Effector CD8-positive, alpha-beta T cell (primary cell): ENCODE measurements around the gene PHYKPL.

ENCODE experiments used
- DNase-seq: peaks from one replicate; lab custom pipeline; 2025; lab: John Stamatoyannopoulos, UW

PHYKPL gene

DNA sequence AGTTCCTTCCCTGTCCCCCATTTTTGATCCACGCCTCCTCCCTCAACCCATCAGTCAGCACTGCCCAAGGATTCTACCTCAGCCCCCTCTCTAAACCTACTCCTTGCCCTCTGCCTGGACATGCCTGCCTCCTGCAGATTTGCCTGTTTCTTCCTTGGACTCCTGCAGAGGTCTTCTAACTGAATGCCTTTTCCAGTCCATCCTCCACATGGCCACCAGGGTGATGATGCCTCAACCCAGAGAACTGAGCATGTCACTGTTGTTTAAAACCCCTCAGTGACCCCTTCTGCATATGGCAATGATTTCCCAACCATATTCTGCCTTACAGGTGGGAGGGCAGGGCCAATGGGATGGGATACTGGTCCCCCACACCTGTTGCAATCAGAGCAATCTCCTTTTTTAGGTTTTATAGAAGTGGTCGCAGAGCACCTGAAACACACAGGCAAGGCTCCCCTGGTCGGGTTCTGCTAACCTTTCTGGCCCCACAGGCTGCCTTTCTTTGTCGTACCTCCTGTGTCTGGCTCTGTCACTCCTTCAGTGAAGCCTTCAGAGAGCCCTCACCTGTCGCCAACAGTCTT, 9.3 kb downstream of the PHYKPL start:
- DNase-seq: no peak

DNA sequence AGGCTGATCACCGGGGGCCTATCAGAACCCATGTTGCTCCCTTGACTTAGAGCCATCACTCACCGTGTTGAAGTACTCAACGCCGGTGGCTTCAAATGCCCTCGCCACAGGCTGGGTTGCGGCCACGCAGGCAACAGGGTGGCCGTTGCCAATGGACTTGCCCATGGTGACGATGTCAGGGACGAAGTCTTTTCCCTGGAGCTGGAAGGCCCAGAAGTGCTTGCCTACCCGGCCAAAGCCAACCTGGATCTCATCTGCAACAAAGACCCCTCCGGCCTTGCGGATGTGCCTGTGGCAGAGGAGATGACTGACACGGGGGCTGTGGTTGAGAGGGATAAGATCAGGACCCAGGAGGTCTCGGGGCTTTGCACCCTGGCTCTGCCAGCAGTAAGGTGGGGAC, 10.3 kb downstream of the PHYKPL start:
- DNase-seq: no peak

GRCh38 chr5:178221853-178222252, 10.7 kb downstream of the PHYKPL start:
- no peak for DNase-seq

- DNase-seq: no peak
These were observed 11.3 kb downstream of the PHYKPL start for GRCh38 chr5:178221282-178221681.

DNA sequence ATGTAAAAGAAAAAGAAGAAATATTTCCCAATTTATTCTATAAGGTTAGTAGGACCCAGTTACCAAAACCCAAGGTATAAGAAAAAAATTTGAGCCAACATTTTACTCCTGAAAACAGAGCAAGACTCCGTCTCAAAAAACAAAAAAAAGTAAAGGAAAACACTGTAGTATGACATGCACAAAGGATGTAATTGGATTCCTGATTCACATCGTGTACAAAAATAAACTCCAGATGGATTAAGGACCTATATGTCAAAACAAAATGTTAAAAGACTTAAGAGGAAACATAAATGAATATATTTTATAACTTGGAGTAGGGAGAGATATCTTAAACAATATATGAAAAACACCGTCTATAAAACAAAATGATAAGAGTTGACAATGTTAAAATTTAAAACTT, 13.8 kb downstream of the PHYKPL start:
- no peak for DNase-seq

DNA sequence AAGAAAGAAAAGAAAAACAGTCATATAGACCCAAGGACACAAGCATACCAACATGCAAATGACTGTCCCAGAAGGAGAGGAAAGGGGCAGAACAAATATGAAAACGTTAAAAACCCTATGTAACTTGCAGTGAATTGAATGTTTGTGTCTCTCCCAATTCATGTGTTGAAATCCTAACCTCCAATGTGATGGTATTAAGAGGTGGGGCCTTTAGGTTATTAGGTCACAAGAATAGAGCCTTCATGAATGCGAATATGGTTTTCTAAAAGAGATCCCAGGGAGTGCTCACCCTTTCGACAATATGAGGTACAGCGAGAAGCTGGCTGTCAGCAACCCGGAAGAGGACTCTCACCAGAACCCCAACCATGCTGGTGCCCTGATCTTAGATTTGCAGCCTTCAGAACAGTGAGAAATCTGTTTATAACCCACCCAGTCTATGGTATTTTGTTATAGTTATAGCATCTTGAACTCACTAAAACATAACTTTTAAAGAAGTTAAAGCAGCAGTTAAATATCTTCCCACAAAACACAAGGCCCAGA, 14.3 kb downstream of the PHYKPL start:
- DNase-seq: no peak

DNA sequence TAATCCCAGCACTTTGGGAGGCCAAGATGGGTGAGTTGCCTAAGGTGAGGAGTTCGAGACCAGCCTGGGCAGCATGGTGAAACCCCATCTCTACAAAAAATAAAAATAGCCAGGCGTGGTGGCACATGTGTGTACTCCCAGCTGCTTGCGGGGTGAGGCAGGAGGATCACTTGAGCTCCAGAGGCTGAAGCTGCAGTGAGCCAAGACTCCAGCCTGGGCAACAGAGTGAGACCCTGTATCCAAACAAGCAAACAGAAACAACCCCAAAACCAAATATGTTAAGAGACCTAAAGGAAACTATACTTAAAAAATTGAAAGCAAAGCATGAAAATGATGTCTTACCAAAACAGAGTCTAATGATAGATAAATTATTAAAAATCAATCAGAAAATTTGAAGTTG, 15.8 kb downstream of the PHYKPL start:
- DNase-seq: no peak

DNA sequence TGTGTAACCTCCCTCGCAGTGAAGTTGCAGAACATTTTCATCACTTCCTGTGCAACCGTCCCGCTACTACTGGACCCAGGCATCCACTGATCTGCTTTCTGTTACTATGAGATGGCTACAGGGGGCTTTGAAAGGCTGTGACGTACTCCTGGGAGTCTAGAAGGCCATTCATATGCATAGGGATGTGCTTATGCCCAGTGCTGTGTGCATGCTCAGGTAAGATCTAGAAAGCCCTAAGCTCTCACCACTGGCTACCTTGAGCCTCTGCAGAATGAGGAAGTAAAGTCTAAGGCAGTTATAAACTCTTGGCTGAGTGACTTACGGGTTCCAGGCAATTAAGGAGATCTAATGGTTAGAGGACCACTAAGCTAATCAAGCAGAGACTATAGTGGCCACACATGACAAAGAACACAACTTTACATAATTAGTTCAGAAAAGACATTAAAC, 16.5 kb downstream of the PHYKPL start:
- no peak for DNase-seq

GRCh38 chr5:178215280-178216002, 17.2 kb downstream of the PHYKPL start:
- no peak for DNase-seq

GRCh38 chr5:178214160-178214803, 18.3 kb downstream of the PHYKPL start:
- no peak for DNase-seq

GRCh38 chr5:178213748-178214151, 18.9 kb downstream of the PHYKPL start:
- DNase-seq: no peak

GRCh38 chr5:178213003-178213461, 19.6 kb downstream of the PHYKPL start:
- no peak for DNase-seq

- DNase-seq: no peak
These were observed 20.2 kb downstream of the PHYKPL start for GRCh38 chr5:178212241-178213002.

- DNase-seq: no peak
These were observed 21.2 kb downstream of the PHYKPL start for GRCh38 chr5:178211095-178212048.

DNA sequence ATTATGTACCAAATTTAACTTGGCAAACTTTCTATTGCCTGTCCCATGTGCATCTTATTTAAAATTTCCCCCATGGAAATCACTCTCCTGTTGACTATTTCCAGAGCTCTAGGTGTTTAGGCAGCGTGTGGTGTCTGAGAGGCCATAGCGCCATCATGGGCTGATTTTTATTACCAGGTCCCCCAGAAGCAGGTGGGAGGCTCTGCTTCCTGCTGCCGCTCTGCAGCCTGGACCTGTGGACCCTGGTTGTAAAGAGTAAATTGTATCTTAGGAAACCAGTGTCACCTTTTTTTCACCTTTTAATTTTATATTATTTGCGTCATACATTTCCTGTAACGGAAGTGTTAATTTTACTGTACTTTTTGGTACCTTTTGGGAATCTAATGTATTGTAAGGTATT, 21.9 kb downstream of the PHYKPL start:
- no peak for DNase-seq

GRCh38 chr5:178210073-178210535, 22.5 kb downstream of the PHYKPL start:
- no peak for DNase-seq

GRCh38 chr5:178209334-178210072, 23.1 kb downstream of the PHYKPL start:
- DNase-seq: no peak

DNA sequence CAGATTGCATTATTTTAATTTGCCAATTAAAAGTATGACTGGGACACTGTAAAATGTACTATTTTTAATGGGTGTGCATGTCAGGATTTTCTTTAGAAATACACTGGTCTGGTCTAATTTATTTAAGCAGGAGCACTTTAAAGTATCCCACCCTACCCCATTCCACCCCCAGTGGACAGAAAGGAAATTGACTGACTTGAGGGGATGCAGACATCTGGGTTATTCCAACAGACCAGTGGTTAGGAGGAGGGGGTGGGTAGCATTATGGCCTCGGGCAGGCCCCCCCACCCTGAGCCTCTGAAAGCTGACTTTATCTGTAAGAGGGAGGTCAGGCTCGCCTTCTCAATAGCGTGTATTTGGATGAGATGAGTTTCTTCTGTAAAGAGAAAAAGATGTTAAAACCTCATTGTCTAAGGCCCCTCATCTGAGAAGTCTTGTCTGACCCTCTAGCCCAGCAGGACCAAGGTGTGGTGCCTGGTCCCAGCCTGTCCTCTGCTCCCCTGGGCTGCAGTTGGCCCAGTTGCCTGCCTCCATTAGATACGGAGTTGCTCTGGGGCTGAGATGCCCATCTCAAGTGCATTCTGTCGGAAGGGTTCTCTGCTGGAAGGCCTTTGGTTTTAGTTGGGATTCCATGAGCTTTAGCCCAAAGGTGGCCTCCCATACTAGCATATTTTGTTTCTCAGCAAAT, 23.9 kb downstream of the PHYKPL start:
- no peak for DNase-seq

DNA sequence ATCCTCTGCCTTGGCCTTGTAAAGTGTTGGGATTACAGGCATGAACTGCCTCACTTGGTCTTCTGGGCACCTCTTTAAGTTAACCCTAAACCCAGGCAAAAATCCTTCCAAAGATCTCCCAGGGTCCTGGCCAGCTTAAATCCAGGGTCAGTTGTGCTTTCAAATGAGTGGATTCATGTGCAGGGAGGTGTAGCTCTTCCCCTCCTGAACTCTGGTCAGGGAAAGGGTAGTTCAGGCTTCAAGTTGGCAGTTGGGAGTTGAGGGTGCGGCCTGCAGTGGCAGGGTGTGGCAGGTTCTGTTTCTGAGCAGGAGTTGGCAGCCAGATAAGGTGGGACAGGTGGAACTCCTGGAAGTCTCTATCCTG, 24.7 kb downstream of the PHYKPL start:
- DNase-seq: no peak
